Activated T-helper 1 cell treated with anti-CD3 and anti-CD28 coated beads, Interleukin-2, amount 50 U/mL, for 16 hours (primary cell): Measurements from ENCODE around the gene MOB3A.

ENCODE experiments used
- DNase-seq, 2 donors: peaks; one replicate each; pipeline ENCODE4 v3.0.0-alpha.2; 2020; ENCODE audit warnings: low read depth in 1 of 2, low spot score in 1 of 2

The MOB3A gene

GRCh38 chr19:2123682-2124387 is 27.7 kb upstream of the MOB3A start:
- no peak for DNase-seq

DNA sequence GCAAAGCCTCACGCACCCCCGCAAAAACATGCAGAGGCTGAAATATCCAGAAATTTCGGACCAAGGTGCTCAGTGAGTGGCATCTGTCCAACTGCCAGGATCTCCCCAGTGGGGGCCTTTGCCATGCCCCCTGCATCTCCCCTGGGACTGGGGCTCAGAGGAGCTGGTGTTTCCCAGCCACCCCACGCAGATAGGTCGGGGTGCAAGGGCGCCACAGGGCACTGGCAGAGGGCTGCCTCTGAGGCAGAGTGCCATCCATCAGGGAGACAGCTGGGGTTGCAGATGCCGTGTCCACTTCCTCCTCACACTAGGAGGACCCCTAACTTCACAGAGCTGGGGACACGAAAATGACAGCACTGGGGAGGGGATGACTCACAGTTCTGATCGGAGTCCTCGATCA is 26.9 kb upstream of the MOB3A start:
- DNase-seq: no peak

GRCh38 chr19:2122251-2122650 is 26.1 kb upstream of the MOB3A start:
- DNase-seq: no peak

DNA sequence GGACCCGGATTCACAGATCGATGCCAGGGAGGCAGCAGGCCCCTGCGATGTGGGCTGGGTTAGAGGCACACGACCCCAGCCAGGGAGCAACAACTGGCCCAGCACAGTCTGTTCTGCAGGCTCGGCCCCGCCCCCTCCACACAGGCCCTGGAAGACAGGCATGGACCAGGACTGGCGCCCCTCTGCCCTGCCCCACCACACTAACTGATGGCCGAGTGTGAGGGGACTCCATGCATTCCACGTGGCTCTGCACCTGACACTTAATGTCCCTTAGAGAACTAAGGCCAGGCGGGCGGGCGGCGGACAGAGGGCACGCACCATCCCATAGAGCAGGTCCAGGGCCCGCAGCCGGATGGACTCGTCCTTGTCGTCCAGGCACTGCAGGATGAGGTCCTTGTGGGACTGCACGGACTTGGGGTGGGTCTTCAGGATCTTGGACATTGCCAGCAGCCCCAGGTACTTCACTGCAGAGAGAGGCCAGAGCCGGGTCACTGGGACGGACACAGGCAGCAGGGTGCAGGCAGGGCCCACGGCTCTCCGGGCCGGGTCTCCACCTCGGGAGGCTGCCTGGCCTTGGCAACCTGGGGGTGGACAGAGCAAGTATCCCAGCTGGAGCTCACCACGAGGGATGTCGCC is 25.4 kb upstream of the MOB3A start:
- DNase-seq: no peak

DNA sequence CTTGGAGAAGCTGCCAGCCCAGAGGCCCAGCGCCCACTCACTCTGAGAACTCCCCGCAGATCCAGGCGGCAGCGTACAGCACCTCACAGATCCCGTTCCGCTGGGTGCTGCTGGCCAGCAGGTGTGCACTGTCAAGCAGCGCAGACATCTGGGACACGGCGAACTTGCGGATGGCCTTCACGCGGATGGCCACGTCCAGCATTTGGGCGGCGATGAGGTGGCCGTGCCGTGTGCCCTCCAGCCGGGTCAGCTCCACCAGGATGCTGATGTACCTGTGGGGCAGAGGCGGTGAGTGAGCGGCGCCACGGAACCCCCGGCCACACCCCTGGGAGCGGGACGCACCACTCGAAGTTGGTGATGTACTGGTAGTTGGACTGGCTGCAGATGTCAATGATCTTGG is 24.7 kb upstream of the MOB3A start:
- DNase-seq: no peak

DNA sequence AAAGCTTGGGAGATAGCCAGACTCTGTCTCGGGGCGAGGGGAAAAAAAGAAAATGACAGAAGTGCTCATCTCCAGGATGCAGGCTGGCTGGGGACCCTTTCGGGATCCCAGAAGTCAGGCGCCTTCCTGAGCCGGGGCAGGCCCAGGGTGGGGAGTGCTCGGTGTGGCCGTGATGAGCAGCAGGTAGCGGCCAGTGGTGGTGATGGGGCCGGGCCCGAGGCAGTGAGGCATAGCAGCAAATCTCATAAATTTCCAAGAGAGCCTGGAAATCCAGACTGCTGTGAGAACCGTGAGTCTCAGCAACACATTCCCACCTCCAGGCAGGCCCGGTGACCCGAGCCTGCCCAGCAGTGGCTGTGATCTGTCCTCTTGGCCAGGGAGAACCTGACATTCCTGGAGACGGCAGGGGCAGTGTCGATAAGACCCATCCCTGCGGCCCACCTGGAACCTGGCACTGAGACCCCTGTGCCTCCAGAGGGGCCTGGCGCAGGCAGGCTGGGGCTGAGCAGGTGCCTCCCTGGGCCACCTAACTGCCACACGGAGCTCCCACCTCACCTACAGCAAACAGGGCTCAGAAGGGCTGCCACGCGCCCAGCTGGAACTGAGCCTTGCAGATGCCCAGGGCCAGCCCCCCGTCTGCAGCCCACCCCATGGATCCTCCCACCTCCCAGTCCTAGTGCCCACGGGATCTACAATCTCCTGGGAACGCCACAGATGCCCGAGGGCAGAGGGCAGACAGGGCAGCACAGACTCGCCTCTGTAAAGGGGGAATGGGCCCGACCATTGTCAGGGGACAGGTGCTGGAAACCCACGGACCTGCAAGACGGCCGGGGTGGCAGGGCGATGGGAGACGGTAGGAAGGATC is 24.0 kb upstream of the MOB3A start:
- DNase-seq: no peak

- no peak for DNase-seq
Observed at GRCh38 chr19:2118438-2118837, 22.3 kb upstream of the MOB3A start.

GRCh38 chr19:2117215-2117960 is 21.3 kb upstream of the MOB3A start:
- DNase-seq: no peak

DNA sequence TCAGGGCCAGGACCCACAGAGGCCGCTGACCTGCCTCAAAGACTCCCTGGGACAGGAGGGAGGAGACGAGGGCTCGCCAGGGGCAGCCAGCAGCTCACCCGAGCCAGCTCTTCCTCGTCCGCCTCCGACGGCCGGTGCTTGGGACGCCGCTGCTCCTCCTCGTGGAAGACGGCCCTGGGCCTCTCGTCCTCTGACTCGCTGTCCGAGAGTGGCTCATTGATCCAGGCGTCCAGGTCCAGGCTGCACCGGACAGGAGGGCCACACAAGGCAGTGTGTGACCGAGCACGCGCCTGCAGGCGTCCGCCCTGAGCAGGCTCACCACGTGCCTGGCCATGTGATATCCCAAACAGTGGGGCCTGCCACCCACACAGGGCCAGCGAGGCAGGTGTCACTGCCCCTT is 20.4 kb upstream of the MOB3A start:
- DNase-seq: no peak

- DNase-seq: no peak
Observed at GRCh38 chr19:2115911-2116426, 19.8 kb upstream of the MOB3A start.

- no peak for DNase-seq
Observed at GRCh38 chr19:2115324-2115723, 19.2 kb upstream of the MOB3A start.

GRCh38 chr19:2114821-2115220 is 18.7 kb upstream of the MOB3A start:
- DNase-seq: no peak

- no peak for DNase-seq
Observed at GRCh38 chr19:2114218-2114617, 18.1 kb upstream of the MOB3A start.

- no peak for DNase-seq
Observed at GRCh38 chr19:2113439-2114211, 17.5 kb upstream of the MOB3A start.

- no peak for DNase-seq
Observed at GRCh38 chr19:2112516-2113320, 16.6 kb upstream of the MOB3A start.

GRCh38 chr19:2111886-2112285 is 15.8 kb upstream of the MOB3A start:
- no peak for DNase-seq

- no peak for DNase-seq
Observed at GRCh38 chr19:2111425-2111824, 15.3 kb upstream of the MOB3A start.

DNA sequence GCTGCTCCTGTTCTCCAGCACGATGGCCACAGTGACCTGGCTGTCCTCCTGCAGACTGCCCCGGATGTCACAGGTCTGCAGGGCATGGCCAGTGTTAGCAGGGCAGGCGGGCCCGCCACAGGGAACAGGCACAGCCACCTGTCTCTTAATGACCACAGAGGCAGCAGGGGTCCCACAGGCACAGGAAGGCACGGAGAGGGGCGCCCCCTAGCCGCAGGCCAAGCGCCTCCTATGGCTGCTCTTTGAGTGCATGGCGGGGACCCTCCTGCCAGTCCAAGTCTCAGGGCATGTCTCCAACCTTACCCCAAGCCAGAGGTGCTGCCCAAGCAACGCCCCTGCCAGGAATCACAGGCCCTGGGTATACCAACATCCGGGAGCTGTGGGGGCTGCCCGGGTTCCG is 14.7 kb upstream of the MOB3A start:
- DNase-seq: no peak

- no peak for DNase-seq
Observed at GRCh38 chr19:2109046-2109864, 13.1 kb upstream of the MOB3A start.
